ENCODE results near the gene CDH23. TPM values are rescaled to one million over a fixed set of nuclear protein-coding genes. Genes with fewer than 3 reads are reported as not detected.

Gene CDH23
- total RNA-seq, 1 donor from 2014 or later = under 0.01 TPM

DNA sequence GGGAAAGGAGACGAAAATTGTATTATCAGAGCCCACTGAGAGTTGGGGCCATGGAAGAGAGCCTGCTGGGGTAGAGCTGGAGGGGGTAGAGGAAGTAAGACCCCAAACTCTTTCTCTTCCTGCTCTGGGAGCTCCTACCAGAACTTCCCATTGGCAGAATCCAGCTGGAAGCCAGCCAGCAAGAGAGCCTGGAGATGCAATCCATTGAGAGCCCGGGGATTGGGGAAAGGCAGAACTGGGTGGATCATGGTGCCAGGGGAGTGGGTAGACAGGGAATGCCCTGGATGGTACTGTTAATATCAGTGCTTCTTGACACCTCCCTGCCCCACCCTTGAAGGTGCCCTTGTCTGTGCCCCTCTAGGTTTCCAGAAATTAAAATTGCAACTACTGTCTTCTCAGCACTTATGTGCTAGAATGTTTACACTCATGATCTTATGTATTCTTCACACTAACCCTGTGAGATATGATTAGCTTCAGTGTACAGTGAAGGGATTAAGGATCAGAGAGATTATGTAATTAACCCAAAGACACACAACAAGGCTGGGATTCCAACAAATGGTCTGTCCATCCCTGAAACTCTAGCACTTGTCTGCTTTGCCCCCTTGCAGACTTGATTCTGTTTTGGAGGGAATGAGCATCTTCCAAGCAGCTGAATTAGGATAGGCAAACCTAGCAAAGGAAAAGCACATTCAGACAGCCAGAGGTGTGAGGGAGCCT, 168.7 kb downstream of the CDH23 start:
- no peak for DNase-seq

DNA sequence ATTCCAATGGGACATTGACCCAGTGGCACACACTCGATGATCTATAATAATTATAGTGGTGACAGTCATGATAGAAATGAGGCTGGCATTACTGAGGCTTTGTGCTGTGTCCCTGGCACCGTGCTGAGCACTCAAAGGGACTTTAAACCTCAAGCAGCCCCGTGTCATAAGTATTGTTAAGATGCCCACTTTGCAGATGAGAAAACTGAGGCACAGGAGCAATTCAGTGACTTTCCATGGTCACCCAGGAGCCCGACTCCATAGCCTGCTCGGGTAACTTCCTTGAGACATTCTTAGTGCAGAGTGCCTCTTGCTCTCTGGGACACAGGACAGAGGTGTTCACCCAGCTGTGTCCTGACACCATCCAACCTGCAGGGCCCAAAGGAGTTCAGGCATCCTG, 170.3 kb downstream of the CDH23 start:
- no peak for DNase-seq

- no peak for DNase-seq
These were observed 172.3 kb downstream of the CDH23 start for GRCh38 chr10:71568896-71569492.

- peak; percentile 66 for DNase-seq
These were observed 173.3 kb downstream of the CDH23 start for GRCh38 chr10:71569775-71570588.

- no peak for DNase-seq
These were observed 174.9 kb downstream of the CDH23 start for GRCh38 chr10:71571460-71572175.

DNA sequence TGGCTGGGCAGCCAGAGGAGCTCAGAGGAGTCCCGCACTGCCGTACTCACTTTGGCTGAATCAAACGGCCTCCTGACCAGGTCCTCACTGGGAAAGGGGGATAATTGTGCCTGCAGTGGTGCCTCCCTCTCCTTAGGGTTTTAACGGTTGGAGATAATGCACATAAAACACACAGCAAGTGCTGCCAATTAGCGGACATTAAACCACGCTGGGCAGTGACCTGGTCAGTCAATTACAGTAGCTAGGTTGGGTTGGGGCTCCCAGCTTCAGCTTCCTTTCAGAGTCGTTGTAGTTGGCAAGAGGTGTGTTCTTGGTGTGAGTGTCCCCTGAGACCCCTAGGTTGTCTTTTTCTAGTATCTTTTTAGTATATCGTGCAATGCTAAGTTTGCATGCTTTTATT, 176.2 kb downstream of the CDH23 start:
- no peak for DNase-seq

DNA sequence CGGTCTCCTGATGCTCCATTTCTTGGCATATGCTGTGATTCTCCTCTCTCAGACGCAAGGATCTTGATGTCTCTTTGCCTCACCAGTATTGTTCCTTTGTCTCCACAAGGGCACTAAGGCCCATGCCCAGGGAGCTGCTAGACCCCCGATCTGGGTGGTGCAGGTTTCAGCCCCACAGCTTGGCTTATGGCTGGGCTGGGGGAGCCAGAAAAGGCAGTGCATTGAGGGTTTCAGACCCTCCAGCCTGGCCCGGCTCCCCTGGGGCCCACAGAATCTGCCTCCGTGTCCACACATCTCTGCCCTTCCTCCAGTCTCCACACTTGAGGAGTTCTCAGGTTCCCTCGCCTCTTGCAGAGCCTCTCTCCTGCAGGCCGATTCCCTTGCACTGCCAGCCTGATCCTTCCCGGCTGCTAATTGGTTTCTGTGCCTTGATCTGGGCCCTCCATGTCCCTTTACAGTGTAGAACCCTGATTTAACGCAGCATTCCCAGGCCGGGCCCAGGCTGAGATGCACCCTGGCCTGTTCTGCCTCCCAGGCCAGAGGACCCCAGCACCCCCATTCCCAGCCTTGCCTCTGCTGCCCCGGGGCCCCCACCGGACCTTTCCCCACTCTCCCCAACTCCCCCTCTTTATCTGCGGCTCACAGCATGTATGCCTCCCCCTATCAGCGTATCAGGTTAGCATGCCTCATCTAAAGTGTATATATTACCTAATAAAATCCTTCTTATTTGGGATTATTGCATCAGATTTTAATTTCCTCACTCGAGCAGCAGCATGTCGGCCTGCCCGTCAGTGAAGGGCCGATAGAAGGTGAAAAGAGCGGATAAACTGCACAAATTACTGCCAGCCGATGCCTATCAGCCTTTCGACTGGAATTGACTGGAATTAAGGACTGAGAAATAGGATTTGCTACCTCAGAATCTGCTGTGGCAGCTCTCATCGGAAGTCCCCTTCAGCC, 177.1 kb downstream of the CDH23 start:
- no peak for DNase-seq

DNA sequence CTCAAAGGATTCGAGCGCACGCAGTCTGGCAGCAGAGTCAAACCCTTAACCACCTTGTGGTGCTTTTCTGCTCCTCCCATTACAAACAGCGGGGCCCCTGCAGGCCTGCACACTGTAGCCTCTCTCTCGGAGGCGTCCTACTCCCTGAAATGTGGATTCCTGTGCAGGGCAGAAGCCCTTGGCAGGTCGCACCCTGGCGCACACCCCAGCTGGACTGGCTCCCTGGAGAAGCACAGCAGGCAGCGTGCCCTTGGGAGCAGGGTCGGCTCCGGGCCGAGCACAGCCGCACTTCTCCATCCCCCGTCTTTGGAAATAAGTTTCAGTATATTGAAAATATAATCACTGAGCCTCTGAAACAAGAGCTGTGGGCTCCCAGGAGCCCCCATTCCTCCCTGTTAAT, 178.7 kb downstream of the CDH23 start:
- no peak for DNase-seq

DNA sequence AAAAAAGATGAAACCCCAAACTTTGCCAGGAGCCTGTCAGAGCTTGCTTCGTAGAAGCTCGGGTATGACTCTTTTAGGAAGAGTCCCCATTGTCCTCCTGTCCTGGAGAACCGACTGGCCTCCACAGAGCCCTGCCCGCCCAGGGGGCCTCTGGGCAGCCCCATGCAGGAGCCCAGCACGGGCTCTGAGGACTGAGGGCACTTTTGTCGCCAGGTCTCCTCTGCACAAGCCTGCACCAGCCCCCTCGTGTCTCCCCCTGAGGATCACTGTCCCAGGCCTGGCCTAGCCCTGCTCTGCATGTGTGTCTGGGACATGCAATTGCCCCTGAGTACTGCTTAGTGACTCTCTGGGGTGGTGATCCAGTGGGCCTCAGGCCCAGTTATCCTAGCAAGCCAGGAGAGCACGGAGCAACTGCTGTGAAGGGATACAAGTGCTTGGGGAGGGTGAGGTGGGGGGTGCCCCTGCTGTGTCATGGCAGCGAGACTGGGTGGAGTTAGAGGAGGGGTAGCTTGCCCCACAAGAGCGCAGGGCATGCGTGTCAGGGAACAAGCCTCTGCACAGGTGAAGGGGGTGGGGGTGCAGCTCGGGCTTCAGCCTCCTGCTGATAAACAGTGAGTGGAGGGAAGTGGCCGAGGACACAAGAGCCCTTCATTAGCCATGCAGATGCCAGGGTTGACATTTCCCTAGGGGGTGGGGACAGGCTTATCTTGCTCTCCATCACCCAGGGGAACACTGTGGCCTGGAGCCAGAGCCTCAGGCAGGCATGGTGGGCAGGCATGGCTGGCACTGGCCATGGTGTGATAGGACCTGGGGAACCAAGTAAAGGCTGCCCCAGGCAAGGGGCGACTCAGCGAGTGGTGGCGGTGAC, 179.4 kb downstream of the CDH23 start:
- no peak for DNase-seq

GRCh38 chr10:71576842-71577241, 180.1 kb downstream of the CDH23 start:
- no peak for DNase-seq

GRCh38 chr10:71577345-71577744, 180.6 kb downstream of the CDH23 start:
- no peak for DNase-seq

GRCh38 chr10:71578069-71578468, 181.3 kb downstream of the CDH23 start:
- no peak for DNase-seq

DNA sequence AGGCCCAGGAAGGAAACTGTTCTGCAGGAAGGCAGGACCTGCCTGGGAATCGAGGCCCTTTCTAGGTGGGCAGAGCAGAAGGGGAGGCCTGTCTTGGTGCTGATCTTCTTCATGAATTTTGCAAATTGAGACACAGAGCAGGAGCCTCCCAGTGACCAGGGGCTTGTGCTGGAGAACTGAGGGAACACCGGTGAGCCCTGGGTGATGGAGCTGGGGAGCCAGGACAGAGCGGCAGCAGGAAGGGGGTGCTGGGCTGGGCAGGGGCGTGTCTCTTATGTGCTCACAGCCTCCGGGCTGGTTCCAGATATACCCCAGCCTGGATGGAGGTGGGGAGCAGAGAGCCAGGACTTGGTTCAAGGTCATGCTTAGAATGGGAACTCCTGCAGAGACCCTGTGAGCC, 182.9 kb downstream of the CDH23 start:
- DNase-seq = no peak

DNA sequence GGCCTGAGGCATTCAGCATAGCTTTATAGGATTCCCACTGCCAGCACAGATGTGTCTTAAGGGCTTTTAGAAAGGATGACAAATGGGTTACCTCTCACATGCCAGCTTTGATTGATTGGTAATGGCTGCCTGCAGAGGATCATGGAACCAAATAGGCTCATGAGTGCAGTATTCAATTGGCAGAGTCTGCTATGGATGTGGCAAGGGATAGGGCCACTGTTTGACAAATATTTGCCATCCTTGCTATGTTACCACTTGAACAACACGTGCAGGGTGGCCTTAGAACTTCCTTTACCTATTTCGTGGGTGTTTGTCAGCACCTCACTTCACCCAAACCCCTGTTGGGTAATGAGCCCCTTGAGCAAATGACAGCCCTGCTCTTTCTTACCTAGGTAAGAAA, 183.7 kb downstream of the CDH23 start:
- DNase-seq = no peak

GRCh38 chr10:71580926-71581325, 184.2 kb downstream of the CDH23 start:
- no peak for DNase-seq

DNA sequence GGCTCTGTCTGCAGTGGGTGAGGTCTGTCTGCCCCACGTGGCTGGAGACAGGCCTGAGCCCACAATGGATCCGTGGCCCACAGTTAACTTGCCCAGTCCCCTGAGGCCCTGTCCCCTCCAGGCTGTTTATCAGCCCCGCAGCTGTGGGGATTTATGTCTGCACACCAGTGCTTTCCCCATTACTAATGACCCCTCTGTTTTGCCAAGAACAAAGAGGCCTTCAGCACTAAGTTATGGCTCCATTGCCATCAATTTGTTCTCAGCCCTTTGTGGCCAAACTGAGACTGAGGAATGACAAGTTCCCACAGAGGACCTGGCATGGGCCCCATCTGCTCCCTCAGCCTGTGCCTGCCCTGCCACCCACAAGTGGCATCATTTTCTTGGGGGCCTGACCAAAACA, 184.7 kb downstream of the CDH23 start:
- DNase-seq = no peak

GRCh38 chr10:71582019-71582418, 185.3 kb downstream of the CDH23 start:
- DNase-seq = peak; percentile 70

- no peak for DNase-seq
These were observed 186.1 kb downstream of the CDH23 start for GRCh38 chr10:71582506-71583475.

- DNase-seq = no peak
These were observed 187.7 kb downstream of the CDH23 start for GRCh38 chr10:71584461-71584860.
